Measurements from ENCODE around the gene GABRR3. TPM values are rescaled to one million over a fixed set of nuclear protein-coding genes. Genes with fewer than 3 reads are reported as not detected.

Gene GABRR3
- total RNA-seq, 2 experiments from 2014 or later: not detected

DNA sequence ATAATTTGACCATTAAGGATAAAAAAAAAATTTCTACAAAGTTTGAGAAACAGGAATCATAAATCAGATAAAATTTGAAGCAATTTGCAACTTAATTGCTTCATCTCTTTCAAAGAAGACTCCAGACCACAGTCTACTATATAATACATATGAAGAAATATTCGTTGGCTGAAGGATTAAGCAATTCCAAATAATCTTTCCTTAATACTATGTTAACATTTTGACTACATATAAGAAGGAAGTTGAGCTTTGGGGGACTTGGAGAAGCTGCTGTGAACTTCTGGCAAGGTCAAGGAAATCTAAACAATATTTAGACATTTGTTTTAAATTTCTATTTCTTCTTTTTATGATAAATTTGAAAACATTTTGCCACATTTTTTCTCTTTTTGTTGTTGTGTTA is 13.5 kb upstream of the GABRR3 start:
- POLR2A ChIA-PET: no interaction called here
- no peak for DNase-seq (ENCODE audit: low spot score)
- BruUV-seq (replicated peaks): no TSS peak

GRCh38 chr3:98041350-98041749 is 6.2 kb upstream of the GABRR3 start:
- no peak for DNase-seq (ENCODE audit: low spot score)
- Histone ChIP-seq H3K9me3 (ENCODE audit: low read length) (no peaks in the 10 kb centered on the region), H3K9me2 (ENCODE audit: insufficient read depth, low read length) (no peaks in the 10 kb centered on the region), H3K4me1 (ENCODE audit: insufficient read depth, low read length, poor library complexity, severe bottlenecking) (no peaks in the 10 kb centered on the region), H3K79me2 (ENCODE audit: insufficient read depth, low read depth, low read length) (no peaks in the 10 kb centered on the region), H2AFZ (ENCODE audit: low read length) (no peak overlapping the region), H3K27ac (ENCODE audit: low read depth, low read length, poor library complexity, severe bottlenecking) (no peak overlapping the region), H3K4me2 (ENCODE audit: low read length) (no peak overlapping the region), H4K20me1 (ENCODE audit: insufficient read depth, low read length) (no peaks in the 10 kb centered on the region), H3K36me3 (ENCODE audit: insufficient read depth, low read length) (no peaks in the 10 kb centered on the region; the same call in 1 of the 2 replicates), H3K4me3 (ENCODE audit: low read depth, low read length, poor library complexity, severe bottlenecking) (no peak overlapping the region)
- POLR2A ChIA-PET: interaction anchor here (0.6 to 0.7 kb wide), 2 partner anchors 14 to 1295 kb away, joined by 3 read pairs; no protein-coding TSS in a partner anchor
- CTCF ChIA-PET (ENCODE audit: unreplicated experiment): no interaction called here
- BruUV-seq (replicated peaks): no TSS peak
- no peak for TF ChIP-seq EZH2phosphoT487 (IDR thresholded peaks at IDR 0.05; ENCODE audit: borderline replicate concordance, low read depth, low read length)
- TF ChIP-seq, protein P1, sequence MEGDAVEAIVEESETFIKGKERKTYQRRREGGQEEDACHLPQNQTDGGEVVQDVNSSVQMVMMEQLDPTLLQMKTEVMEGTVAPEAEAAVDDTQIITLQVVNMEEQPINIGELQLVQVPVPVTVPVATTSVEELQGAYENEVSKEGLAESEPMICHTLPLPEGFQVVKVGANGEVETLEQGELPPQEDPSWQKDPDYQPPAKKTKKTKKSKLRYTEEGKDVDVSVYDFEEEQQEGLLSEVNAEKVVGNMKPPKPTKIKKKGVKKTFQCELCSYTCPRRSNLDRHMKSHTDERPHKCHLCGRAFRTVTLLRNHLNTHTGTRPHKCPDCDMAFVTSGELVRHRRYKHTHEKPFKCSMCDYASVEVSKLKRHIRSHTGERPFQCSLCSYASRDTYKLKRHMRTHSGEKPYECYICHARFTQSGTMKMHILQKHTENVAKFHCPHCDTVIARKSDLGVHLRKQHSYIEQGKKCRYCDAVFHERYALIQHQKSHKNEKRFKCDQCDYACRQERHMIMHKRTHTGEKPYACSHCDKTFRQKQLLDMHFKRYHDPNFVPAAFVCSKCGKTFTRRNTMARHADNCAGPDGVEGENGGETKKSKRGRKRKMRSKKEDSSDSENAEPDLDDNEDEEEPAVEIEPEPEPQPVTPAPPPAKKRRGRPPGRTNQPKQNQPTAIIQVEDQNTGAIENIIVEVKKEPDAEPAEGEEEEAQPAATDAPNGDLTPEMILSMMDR (conservative IDR thresholded peaks at IDR 0.05; ENCODE audit: low read length): no peak
- intact Hi-C loops (cut with micrococcal nuclease; ENCODE audit: unreplicated experiment): no loop called here

More for the DNA sequence above, 13.5 kb upstream of the GABRR3 start:
- no peak overlapping the region for H3K4me2 ChIP-seq (ENCODE audit: low read length)
- H2AFZ ChIP-seq (ENCODE audit: low read length): no peak overlapping the region
- no peak overlapping the region for H3K4me3 ChIP-seq (ENCODE audit: low read depth, low read length, poor library complexity, severe bottlenecking)
- CTCF ChIA-PET (ENCODE audit: unreplicated experiment): no interaction called here
- no peaks in the 10 kb centered on the region for H3K9me3 ChIP-seq (ENCODE audit: low read length)
- no peaks in the 10 kb centered on the region for H3K79me2 ChIP-seq (ENCODE audit: insufficient read depth, low read depth, low read length)
- no peak overlapping the region for H3K27ac ChIP-seq (ENCODE audit: low read depth, low read length, poor library complexity, severe bottlenecking)
- no peaks in the 10 kb centered on the region for H3K4me1 ChIP-seq (ENCODE audit: insufficient read depth, low read length, poor library complexity, severe bottlenecking)
- TF ChIP-seq EZH2phosphoT487 (IDR thresholded peaks at IDR 0.05; ENCODE audit: borderline replicate concordance, low read depth, low read length): no peak
- TF ChIP-seq, protein P1 (conservative IDR thresholded peaks at IDR 0.05; ENCODE audit: low read length): no peak
- intact Hi-C loops (cut with micrococcal nuclease; ENCODE audit: unreplicated experiment): no loop called here
- H4K20me1 ChIP-seq (ENCODE audit: insufficient read depth, low read length): no peaks in the 10 kb centered on the region; the same call in 1 of the 2 replicates
- H3K9me2 ChIP-seq (ENCODE audit: insufficient read depth, low read length): no peaks in the 10 kb centered on the region
- H3K36me3 ChIP-seq (ENCODE audit: insufficient read depth, low read length): no peaks in the 10 kb centered on the region

DNA sequence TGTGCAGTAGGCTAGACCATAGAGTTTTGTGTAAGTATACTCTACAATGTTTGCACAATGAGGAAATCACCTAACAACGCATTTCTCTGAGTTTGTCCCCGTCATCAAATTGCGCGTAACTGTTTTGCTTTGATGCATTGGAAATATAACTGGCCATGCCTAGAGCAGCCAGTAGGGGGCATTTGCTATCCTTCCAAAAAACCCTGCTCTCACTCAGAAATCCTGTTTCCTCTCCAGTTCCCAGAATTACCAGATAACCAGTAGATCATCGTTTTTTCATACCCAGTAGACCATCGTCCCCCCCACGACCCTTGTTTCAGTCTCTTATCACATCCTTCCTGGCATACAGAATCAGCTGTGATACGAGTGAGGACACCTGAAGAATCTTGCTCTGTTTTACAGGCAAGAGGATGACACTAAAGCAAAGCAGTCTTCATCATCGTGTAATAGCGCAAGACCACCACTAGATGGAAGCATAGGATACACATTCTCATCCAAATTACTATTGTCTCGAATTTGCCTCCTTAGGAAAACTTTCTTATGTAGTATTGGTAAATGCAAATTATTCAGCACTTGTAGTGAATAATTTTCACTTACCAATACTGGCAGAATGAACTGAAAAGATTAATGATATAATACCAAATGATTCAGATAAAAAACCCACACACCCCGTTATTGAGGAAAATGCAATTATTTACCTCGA is 4.4 kb upstream of the GABRR3 start:
- H3K36me3 ChIP-seq (ENCODE audit: insufficient read depth, low read length): no peaks in the 10 kb centered on the region; the same call in 1 of the 2 replicates
- H3K4me2 ChIP-seq (ENCODE audit: low read length): peak overlapping the region; percentile 91
- ChIA-PET CTCF (ENCODE audit: unreplicated experiment) (interaction anchor here (0.6 kb wide), 1 partner anchor 493 kb away, joined by 3 read pairs; no protein-coding TSS in a partner anchor), POLR2A (interaction anchor here (0.7 kb wide), 1 partner anchor 1828 kb away, joined by 3 read pairs; no protein-coding TSS in a partner anchor)
- no peaks in the 10 kb centered on the region for H3K4me1 ChIP-seq (ENCODE audit: insufficient read depth, low read length, poor library complexity, severe bottlenecking)
- H3K27ac ChIP-seq (ENCODE audit: low read depth, low read length, poor library complexity, severe bottlenecking): no peak overlapping the region
- peak overlapping the region; percentile 96; the same call in 1 of the 2 replicates for H2AFZ ChIP-seq (ENCODE audit: low read length)
- peak; percentile 81 for DNase-seq (ENCODE audit: low spot score)
- peak overlapping the region; percentile 63 for H3K4me3 ChIP-seq (ENCODE audit: low read depth, low read length, poor library complexity, severe bottlenecking)
- no TSS peak for BruUV-seq (replicated peaks)
- H3K9me2 ChIP-seq (ENCODE audit: insufficient read depth, low read length): no peaks in the 10 kb centered on the region
- intact Hi-C loops (cut with micrococcal nuclease; ENCODE audit: unreplicated experiment): loop anchor here (1.0 to 10.0 kb wide), 3 partner anchors 290 to 775 kb away; no protein-coding TSS in a partner anchor
- no peaks in the 10 kb centered on the region for H4K20me1 ChIP-seq (ENCODE audit: insufficient read depth, low read length)
- H3K9me3 ChIP-seq (ENCODE audit: low read length): no peaks in the 10 kb centered on the region
- H3K79me2 ChIP-seq (ENCODE audit: insufficient read depth, low read depth, low read length): no peaks in the 10 kb centered on the region
- TF ChIP-seq EZH2phosphoT487 (IDR thresholded peaks at IDR 0.05; ENCODE audit: borderline replicate concordance, low read depth, low read length): no peak
- TF ChIP-seq, protein P1 (conservative IDR thresholded peaks at IDR 0.05; ENCODE audit: low read length): peak; percentile 98
